GM12875 (cell line): ENCODE results near the gene IQCE.

ENCODE experiments used
- H3K4me3 ChIP-seq: one replicate; pipeline ENCODE4 v1.5.1; 2011; ENCODE audit warnings: low read depth, low read length, control low read depth
- CTCF ChIP-seq: IDR thresholded peaks from 2 replicates; pipeline ENCODE4 v1.5.1; 2011; ENCODE audit warnings: low read depth, mild to moderate bottlenecking, control low read depth, inconsistent platforms, low read length, moderate library complexity, borderline replicate concordance; ENCODE audit not compliant: insufficient read depth

The IQCE gene

DNA sequence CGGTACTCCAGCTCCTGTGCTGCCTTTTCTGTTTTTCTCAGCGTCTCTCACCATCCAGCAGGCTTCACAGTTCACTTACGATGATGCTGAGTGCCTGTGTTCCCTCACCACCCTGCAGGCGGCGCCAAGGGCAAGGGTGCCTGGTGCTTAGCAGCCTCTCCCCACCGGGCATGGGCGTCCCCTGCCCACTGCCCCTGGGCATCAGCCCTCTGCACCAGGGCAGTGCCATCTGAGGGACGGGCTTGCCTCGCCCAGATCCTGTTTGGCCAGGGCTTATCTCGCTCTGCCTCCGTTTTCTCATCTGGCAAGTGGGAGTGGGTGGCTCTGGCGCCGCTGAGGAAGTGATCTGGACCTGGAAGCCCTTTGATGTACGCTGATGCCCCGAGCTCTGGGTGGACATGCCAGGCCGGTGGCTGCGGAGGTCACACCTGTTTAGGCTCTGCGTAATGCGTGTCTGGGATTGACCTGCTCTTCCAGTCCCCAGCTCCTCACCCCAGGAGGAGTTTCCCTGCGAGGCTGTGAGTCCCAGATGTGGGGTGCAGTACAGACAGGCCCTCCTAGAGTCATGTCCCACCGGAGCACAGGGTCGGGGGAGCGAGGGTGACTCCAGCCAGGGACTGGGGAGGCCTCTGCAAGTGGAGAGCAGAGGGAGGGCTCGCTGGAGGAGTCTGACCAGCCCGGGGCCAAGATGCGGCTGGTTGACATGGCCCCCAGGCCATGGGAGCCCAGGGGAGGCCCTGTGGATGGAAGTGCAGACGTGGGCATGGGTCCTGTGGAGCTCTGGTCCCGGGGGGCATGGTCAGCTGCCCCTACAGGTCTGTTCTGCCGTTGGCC is 84.8 kb downstream of the IQCE start:
- peak; percentile 51 for TF ChIP-seq CTCF
- H3K4me3 ChIP-seq, result no peak overlapping the region

DNA sequence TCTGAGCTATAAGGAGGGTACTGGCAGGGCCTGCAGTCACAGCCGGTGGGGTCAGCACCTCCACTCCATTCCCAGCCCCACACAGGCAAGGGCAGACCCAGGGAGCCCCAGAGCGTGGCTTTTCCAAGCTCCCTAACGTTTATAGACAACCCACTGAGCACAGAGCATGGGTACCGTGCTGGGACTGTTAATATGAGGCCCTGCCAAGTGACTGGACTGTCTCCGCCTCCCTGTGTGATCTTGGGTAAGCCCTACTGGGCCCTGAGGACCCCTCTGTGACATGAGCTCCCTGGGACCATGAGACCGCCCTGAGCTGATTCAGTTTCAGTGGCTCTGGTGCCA is 85.4 kb downstream of the IQCE start:
- no peak overlapping the region for H3K4me3 ChIP-seq
- no peak for TF ChIP-seq CTCF

- H3K4me3 ChIP-seq, result peak overlapping the region; percentile 41
- TF ChIP-seq CTCF, result no peak
Measured at GRCh38 chr7:2644562-2645273, 85.9 kb downstream of the IQCE start.

DNA sequence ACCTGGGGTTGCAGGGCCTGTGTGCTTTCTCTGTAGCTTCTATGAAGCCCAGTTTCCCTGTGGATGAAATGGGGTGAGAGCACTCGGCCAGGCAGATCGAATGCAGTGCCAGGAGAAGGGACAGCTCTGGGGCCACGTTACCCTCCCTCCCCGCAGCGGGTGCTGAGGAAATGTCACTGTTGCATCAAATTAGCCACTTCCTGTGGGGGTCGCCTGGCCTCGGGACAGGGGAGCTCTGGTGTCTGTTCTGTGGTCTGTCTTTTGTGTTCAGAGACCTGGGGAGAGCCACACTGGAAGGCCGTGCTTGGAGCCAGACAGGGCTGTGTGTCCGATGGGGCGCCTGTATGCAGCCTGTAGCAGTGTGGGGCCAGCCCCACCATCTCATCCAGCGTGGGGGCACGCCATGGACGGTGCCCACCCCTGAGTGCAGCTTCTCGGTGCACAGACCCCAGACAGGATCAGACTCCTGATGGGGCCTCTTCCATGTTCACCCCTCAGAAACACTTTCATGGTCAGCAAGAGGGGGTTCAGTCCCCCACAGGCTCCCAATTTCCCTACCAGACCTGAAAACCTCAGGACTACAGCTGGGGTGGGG is 86.6 kb downstream of the IQCE start:
- TF ChIP-seq CTCF, result no peak
- peak overlapping the region; percentile 41 for H3K4me3 ChIP-seq

- no peak for TF ChIP-seq CTCF
- no peak overlapping the region for H3K4me3 ChIP-seq
Measured at GRCh38 chr7:2646336-2646679, 87.5 kb downstream of the IQCE start.

DNA sequence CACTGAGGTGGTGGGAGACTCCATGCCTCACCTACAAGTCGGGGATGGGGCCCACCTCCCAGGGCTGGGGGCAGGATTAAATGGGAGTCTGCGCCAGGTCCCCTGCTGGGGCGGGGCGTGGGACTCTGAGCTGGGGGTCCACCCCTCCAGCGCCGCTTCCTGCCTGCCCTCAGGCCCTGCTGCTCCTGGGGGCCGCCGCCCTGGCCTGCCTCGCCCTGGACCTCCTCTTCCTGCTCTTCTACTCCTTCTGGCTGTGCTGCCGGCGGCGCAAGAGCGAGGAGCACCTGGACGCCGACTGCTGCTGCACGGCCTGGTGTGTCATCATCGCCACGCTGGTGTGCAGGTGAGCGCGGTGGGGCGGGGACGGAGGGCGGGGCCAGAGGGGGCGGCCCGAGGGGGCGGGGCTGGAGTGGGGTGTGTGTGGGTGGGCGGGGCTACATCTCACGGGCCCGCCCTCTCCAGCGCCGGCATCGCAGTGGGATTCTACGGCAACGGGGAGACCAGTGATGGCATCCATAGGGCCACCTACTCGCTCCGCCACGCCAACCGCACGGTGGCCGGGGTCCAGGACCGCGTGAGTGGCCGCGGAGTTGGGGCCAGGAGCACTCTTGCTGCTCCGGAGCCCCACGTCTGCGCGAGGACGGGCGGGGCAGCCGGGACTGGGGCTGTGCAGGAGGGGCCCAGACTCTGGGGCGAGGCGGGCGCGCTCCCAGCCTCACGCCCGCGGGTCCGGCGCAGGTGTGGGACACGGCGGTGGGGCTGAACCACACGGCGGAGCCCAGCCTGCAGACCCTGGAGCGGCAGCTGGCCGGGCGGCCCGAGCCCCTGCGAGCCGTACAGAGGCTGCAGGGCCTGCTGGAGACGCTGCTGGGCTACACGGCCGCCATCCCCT is 88.1 kb downstream of the IQCE start:
- TF ChIP-seq CTCF, result no peak
- no peak overlapping the region for H3K4me3 ChIP-seq
